ENCODE results near the gene CHST13.
"Not testable (repeated sequence)": the region's sequence is repeated elsewhere in the genome, so short reads cannot be mapped to it uniquely, and the experiment has no call there.

Gene CHST13

DNA sequence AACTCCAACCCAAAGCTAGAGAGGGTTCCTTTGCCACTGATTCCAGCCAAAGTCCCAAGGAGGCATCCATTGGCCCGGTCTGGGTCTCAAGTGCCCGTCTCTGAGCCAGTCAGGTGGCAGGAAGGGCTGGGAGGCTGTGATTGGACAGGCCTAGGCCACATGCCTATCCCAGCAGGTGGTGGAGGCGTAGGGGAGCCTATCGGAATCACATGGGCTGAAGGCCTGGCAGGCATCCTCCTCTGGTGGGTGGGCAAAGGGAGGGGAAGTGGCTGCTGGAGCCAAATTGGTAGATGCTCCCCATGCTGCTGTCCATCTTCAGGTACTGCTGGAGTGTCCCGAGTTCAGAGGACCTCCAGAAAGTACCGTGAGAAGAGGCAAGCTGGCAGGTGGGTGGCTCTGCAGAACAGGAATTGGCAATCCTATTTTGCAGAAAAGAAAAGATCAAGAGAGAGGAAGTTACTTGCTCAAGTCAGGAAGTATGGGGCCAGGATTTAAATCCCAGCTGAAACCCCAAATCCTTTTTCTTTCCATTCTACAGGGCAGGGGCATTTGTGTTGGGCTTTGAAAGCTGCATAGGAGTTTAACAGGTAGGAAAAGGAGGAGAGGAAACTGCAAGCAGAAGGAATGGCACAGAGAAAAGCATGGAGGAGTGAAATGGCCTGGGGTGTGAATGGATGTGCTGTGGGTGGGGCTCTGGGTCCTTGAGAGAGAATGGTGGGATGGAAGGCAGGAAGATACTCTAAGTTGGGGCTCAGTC, 3.7 kb downstream of the CHST13 start:
- FAIRE-seq, result no peak

- no peak for FAIRE-seq
These were observed 4.5 kb downstream of the CHST13 start for GRCh38 chr3:126528419-126528799.

GRCh38 chr3:126528800-126529541, 5.0 kb downstream of the CHST13 start:
- FAIRE-seq, result no peak

DNA sequence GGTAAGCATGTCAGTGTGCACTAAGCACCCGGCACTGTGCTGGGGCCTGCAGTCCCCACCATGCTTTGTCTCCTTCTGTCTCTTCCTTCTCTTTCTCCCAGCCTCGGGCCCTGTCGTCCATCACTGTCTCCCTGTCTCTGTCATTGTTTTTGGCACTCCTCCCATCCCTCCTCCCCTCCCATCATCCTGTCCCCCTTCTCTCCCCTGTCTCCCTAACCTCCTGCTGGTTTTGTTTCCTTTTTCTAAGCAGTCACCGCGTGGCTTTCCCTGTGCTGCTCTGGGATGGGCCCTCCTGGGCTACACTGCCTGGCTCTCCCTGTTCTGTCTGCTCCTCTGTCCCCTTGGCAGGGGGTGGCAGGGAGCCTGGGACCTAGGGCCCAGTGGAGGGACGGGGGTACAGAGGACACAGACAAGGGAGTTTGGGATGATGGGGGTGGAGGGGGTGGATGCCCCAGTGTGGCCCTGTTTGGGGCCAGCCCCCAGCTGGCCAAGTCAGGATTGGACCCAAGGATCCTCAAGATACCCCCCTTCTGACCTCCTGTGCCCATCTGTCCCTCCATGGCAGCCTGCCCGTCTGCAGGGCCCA, 5.7 kb downstream of the CHST13 start:
- FAIRE-seq, result no peak

DNA sequence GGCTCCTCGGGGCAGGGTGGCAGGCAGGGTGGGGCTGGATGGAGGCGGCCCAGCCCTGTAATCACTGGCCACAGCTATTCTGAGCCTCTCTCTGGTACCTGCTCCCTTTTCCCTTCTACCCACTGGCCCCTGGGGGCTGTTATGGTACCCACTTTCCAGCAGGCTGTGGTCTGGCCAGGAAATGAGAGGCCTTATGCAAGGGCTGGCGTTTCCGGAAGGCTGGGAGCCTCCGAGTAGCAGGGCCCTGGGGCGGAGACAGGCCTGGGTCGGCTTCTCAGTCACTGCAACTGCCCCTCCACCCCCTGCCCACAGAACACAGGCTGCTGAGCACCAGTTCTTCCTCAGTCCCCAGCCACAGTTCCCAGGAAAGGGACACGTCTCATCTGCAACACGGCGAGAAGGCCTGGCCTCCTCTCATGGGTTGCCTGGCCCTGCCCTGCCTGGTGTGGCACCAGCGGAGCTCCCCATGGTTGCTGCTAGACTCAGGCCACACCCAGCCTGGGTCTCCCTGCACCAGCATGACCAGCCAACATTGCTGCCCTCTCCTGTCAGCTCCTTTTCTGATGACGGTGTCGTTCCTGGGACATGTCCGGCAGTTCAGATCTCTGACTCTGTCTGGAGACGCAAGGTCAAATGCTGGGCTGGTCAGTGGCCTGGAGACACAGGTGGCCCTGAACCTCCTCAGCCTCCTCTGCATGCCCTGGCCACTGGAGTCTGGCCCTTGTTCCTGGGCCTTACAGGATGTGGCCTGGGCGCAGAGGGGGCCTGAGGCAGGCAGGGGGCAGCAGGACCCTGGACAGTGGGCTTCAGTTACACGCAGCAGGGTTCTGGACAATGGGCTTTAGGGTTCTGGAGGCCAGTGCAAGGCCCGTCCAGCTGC, 6.5 kb downstream of the CHST13 start:
- no peak for FAIRE-seq

DNA sequence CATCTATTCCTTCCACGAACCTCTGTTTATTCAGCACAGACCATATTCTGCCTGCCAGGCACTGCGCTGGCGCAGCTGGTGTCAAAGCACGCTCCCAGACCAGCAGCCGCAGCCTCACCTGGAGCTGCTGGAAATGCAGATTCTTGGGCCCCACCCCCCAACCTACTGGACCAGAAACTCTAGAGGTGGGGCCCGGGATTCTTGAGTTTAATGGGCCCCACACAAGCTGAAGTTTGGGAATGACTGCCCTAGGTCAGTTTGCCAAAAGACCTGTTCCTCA, 7.0 kb downstream of the CHST13 start:
- no peak for FAIRE-seq

DNA sequence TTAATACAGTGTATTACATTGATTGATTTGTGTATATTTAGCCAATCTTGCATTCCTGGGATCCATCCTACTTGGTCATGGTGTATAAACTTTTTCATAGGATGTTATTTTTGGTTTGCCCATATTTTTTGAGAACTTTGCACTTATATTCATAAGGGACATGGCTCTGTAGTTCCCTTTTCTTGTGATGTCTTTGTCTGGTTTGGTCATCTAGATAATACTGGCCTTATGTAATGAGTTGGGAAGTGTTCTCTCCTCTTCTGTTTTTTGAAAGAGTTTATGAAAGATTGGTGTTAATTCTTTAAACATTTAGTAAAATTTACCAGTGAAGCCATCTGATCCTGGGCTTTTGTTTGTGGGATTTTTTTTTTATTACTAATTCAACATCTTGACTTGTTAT, 9.6 kb downstream of the CHST13 start:
- FAIRE-seq, result no peak

DNA sequence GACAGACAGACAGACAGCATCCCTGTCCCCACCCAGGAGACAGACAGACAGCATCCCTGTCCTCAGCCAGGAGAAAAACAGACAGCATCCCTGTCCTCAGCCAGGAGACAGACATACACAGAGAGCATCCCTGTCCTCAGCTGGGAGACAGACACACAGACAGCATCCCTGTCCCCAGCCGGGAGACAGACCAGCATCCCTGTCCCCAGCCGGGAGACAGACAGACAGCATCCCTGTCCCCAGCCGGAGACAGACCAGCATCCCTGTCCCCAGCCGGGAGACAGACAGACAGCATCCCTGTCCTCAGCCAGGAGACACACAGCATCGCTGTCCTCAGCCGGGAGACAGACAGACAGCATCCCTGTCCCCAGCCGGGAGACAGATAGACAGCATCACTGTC, 10.8 kb downstream of the CHST13 start:
- not testable (repeated sequence) for FAIRE-seq

DNA sequence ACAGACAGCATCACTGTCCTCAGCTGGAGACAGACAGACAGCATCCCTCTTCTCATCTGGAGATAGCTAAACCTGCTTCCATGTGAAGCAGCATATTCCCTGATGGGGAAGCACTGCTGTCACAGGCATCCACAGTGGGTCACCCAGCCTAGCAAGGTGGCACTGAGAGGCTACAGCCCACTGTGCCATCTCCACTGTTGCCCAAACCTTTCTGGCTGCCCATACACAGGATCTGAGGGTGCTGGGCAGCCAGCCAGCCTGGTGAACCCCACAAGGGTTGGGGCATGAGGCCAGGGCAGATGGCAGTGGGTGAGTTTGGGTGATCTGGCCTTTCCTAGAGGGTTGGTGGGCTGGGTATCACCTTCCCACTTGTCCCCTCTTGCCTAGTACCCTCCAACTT, 11.7 kb downstream of the CHST13 start:
- no peak for FAIRE-seq

GRCh38 chr3:126536126-126536525, 12.2 kb downstream of the CHST13 start:
- FAIRE-seq, result no peak

- no peak for FAIRE-seq
These were observed 13.3 kb downstream of the CHST13 start for GRCh38 chr3:126537116-126537729.

GRCh38 chr3:126537730-126538281, 13.9 kb downstream of the CHST13 start:
- no peak for FAIRE-seq

- no peak for FAIRE-seq
These were observed 14.4 kb downstream of the CHST13 start for GRCh38 chr3:126538316-126538715.

GRCh38 chr3:126538966-126539365, 15.0 kb downstream of the CHST13 start:
- FAIRE-seq, result no peak

DNA sequence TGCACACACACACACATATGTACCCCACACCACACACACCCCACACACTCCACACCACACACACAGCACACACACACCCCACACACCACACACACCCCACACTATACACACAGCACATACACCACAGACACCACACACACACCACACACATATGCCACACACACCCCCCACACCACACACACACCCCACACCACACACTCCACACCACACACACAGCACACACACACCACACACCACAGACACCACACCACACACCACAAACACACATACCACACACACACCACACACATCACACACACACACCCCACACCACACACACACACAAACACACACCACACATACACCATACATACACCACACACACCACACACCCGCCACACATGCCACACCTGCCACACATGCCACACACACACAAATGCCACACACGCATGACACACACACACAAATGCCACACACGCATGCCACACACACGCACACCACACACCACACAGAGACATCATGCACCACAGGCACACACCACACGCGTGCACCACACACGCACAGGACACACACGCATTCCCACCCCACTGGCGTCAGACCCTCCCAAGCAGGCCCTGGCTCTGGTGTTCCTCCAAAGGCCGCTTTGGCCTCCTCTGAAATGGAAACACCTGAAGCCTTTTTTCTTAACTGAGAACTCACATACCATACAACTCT, 15.7 kb downstream of the CHST13 start:
- FAIRE-seq, result no peak

GRCh38 chr3:126540342-126540849, 16.4 kb downstream of the CHST13 start:
- no peak for FAIRE-seq

GRCh38 chr3:126540951-126541627, 17.1 kb downstream of the CHST13 start:
- no peak for FAIRE-seq

DNA sequence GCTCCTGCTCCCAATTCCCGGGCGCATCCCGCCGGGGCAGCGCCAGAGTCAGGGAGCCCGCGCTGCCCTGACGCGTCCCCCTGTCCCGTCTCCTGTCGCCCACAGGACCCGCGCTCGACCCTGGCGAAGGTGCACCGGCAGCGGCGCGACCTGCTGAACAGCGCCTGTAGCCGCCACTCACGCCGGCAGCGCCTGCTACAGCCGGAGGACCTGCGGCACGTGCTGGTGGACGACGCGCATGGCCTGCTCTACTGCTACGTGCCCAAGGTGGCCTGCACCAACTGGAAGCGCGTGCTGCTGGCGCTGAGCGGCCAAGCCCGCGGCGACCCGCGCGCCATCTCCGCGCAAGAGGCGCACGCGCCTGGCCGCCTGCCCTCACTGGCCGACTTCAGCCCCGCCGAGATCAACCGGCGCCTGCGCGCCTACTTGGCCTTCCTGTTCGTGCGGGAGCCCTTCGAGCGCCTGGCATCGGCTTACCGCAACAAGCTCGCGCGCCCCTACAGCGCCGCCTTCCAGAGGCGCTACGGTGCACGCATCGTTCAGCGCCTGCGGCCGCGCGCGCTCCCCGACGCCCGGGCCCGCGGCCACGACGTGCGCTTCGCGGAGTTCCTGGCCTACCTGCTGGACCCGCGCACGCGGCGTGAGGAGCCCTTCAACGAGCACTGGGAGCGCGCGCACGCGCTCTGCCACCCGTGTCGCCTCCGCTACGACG, 17.8 kb downstream of the CHST13 start:
- no peak for FAIRE-seq

GRCh38 chr3:126542340-126543241, 18.6 kb downstream of the CHST13 start:
- FAIRE-seq, result no peak
